ENCODE results near the gene RARB. TPM values are rescaled to one million over a fixed set of nuclear protein-coding genes. Genes with fewer than 3 reads are reported as not detected.

RARB gene
- total RNA-seq, 1 donor from 2014 or later: not detected

GRCh38 chr3:25508433-25508832 is 80.4 kb downstream of the RARB start:
- DNase-seq: no peak
- H3K36me3 Mint-ChIP-seq (ENCODE audit: low read depth): no peaks in the 10 kb centered on the region
- H3K4me1 Mint-ChIP-seq: no peaks in the 10 kb centered on the region
- H3K4me3 Mint-ChIP-seq: no peak overlapping the region
- ChIA-PET CTCF (no interaction called here), POLR2A (no interaction called here)
- H3K9me3 Mint-ChIP-seq: no peaks in the 10 kb centered on the region
- no peak for TF ChIP-seq CTCF (IDR thresholded peaks at IDR 0.05)
- intact Hi-C loops (cut with micrococcal nuclease): no loop called here
- H3K27ac Mint-ChIP-seq: no peak overlapping the region
- no peak for ATAC-seq (ENCODE audit: low read depth)
- no peaks in the 10 kb centered on the region for H3K27me3 Mint-ChIP-seq

GRCh38 chr3:25508901-25509300 is 80.8 kb downstream of the RARB start:
- H3K4me3 Mint-ChIP-seq: no peak overlapping the region
- ATAC-seq (ENCODE audit: low read depth) (no peak), DNase-seq (no peak)
- TF ChIP-seq CTCF (IDR thresholded peaks at IDR 0.05): no peak
- H3K36me3 Mint-ChIP-seq (ENCODE audit: low read depth): no peaks in the 10 kb centered on the region
- CTCF ChIA-PET: no interaction called here
- intact Hi-C loops (cut with micrococcal nuclease): no loop called here
- no peaks in the 10 kb centered on the region for H3K9me3 Mint-ChIP-seq
- H3K27ac Mint-ChIP-seq: no peak overlapping the region
- H3K27me3 Mint-ChIP-seq: no peaks in the 10 kb centered on the region
- no peaks in the 10 kb centered on the region for H3K4me1 Mint-ChIP-seq
- POLR2A ChIA-PET: no interaction called here

GRCh38 chr3:25510797-25511196 is 82.7 kb downstream of the RARB start:
- no peak overlapping the region for H3K27ac Mint-ChIP-seq
- ChIA-PET POLR2A (no interaction called here), CTCF (no interaction called here)
- intact Hi-C loops (cut with micrococcal nuclease): no loop called here
- no peaks in the 10 kb centered on the region for H3K27me3 Mint-ChIP-seq
- peaks cover 3% of the 10 kb centered on the region for H3K9me3 Mint-ChIP-seq
- ATAC-seq (ENCODE audit: low read depth): no peak
- no peaks in the 10 kb centered on the region for H3K4me1 Mint-ChIP-seq
- no peaks in the 10 kb centered on the region for H3K36me3 Mint-ChIP-seq (ENCODE audit: low read depth)
- no peak for DNase-seq
- H3K4me3 Mint-ChIP-seq: no peak overlapping the region
- no peak for TF ChIP-seq CTCF (IDR thresholded peaks at IDR 0.05)

GRCh38 chr3:25511972-25512721 is 84.1 kb downstream of the RARB start:
- ChIA-PET CTCF (no interaction called here), POLR2A (no interaction called here)
- Mint-ChIP-seq H3K27me3 (no peaks in the 10 kb centered on the region), H3K4me3 (no peak overlapping the region), H3K27ac (no peak overlapping the region), H3K9me3 (peaks cover 3% of the 10 kb centered on the region), H3K36me3 (ENCODE audit: low read depth) (no peaks in the 10 kb centered on the region), H3K4me1 (no peaks in the 10 kb centered on the region)
- DNase-seq (no peak), ATAC-seq (ENCODE audit: low read depth) (no peak)
- intact Hi-C loops (cut with micrococcal nuclease): no loop called here
- no peak for TF ChIP-seq CTCF (IDR thresholded peaks at IDR 0.05)

GRCh38 chr3:25513642-25514266 is 85.7 kb downstream of the RARB start:
- no peaks in the 10 kb centered on the region for H3K27me3 Mint-ChIP-seq
- CTCF ChIA-PET: no interaction called here
- H3K4me1 Mint-ChIP-seq: no peaks in the 10 kb centered on the region
- intact Hi-C loops (cut with micrococcal nuclease): no loop called here
- H3K9me3 Mint-ChIP-seq: peaks cover 3% of the 10 kb centered on the region
- ATAC-seq (ENCODE audit: low read depth): no peak
- H3K36me3 Mint-ChIP-seq (ENCODE audit: low read depth): no peaks in the 10 kb centered on the region
- DNase-seq: no peak
- no peak for TF ChIP-seq CTCF (IDR thresholded peaks at IDR 0.05)
- H3K4me3 Mint-ChIP-seq: no peak overlapping the region
- no peak overlapping the region for H3K27ac Mint-ChIP-seq
- POLR2A ChIA-PET: interaction anchor here (0.6 kb wide), 1 partner anchor 153 kb away, joined by 3 read pairs; no protein-coding TSS in a partner anchor
